Activated naive CD4-positive, alpha-beta T cell treated with anti-CD3 and anti-CD28 coated beads, Interleukin-2, amount 50 U/mL, for 24 hours (primary cell): ENCODE results near the gene PXDN.

Source experiments
- H3K27ac Mint-ChIP-seq: one replicate; pipeline ENCODE4 v1.8.0; 2021; ENCODE audit warnings: mild to moderate bottlenecking, mixed read lengths
- H3K27me3 Mint-ChIP-seq: one replicate; pipeline ENCODE4 v1.8.0; 2021; ENCODE audit warnings: mixed read lengths
- H3K36me3 Mint-ChIP-seq: one replicate; pipeline ENCODE4 v1.8.0; 2021; ENCODE audit warnings: mixed read lengths
- H3K4me1 Mint-ChIP-seq: one replicate; pipeline ENCODE4 v1.8.0; 2021; ENCODE audit warnings: mixed read lengths
- H3K4me3 Mint-ChIP-seq: one replicate; pipeline ENCODE4 v1.8.0; 2021; ENCODE audit warnings: mild to moderate bottlenecking, mixed read lengths
- H3K9me3 Mint-ChIP-seq: one replicate; pipeline ENCODE4 v1.8.0; 2021; ENCODE audit warnings: mixed read lengths

Gene PXDN

DNA sequence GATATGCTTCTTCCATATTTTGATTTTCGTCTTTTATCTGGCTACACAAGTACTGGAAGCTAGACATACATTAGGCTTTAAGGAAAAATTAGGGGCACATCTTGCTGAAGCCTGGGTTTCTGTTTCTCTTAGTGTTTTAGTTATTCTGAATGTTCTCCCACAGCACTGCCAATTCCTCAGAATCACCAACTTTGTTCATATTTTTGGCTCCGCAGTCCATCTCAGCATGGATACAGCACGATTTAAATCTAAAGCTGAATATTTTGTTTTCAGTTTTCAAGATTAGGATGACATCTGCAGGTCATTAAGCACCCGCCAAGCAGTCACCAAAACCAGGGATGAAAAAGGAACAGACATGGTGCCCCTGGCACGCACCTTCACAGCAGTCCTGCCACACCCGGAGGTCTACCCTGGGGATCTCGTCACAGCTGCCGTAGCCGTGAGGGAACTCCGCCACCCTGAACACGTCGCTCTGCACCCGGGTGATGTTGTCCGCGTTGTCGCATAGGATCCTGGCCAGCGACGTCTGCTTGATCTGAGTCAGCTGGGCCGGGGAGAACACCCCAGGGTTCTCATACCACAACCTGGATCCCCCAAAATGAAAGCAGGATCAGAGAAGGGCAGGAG lies 101.2 kb downstream of the PXDN start:
- no peaks in the 10 kb centered on the region for H3K27me3 Mint-ChIP-seq
- H3K9me3 Mint-ChIP-seq = no peaks in the 10 kb centered on the region
- no peak overlapping the region for H3K27ac Mint-ChIP-seq
- H3K36me3 Mint-ChIP-seq = no peaks in the 10 kb centered on the region
- no peak overlapping the region for H3K4me3 Mint-ChIP-seq
- H3K4me1 Mint-ChIP-seq = no peaks in the 10 kb centered on the region

DNA sequence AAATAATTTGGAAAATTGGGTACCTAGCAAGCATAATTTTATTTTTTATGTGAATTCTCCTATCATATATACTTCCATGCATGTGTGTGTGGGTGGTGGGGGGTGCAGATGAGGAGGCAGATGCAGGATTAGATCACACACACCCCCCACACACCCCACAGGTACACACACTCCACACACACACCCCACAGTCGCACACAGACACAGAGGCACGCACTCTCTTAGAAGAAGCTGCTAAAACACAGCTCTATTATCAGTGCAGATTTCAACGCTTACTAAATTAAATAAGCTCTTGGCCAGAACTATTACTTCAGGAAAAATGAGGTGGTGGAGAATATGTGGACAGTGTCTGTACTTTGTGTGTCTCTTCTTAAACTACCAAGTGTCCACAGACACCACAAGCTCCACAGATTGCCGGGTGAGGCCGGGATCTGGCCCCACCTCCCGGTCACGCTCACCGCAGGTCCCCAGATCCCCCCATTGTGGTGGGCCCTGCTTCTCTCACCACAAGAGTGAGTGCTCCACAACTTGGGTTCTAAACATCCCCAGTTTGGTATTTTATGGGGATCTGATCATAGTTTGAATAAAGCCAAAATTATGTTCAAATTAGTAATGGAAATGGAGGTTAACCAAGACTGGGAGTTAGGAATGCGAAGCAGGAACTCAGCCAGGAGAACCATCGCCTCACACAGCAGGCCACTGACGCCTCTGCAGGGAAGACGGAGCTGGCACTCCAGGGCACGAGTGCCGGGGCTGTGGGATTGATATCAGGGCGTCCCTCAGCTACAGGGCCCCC lies 102.1 kb downstream of the PXDN start:
- Mint-ChIP-seq H3K4me1 (no peaks in the 10 kb centered on the region), H3K27me3 (peaks cover under 1% of the 10 kb centered on the region), H3K27ac (no peak overlapping the region), H3K36me3 (no peaks in the 10 kb centered on the region), H3K9me3 (no peaks in the 10 kb centered on the region), H3K4me3 (no peak overlapping the region)

GRCh38 chr2:1641523-1641922 lies 102.8 kb downstream of the PXDN start:
- Mint-ChIP-seq H3K27me3 (peaks cover 1% of the 10 kb centered on the region), H3K27ac (no peak overlapping the region)

GRCh38 chr2:1640301-1641135 lies 103.8 kb downstream of the PXDN start:
- Mint-ChIP-seq H3K4me3 (no peak overlapping the region), H3K27me3 (peaks cover 1% of the 10 kb centered on the region), H3K27ac (no peak overlapping the region), H3K36me3 (no peaks in the 10 kb centered on the region), H3K4me1 (no peaks in the 10 kb centered on the region), H3K9me3 (no peaks in the 10 kb centered on the region)

More at GRCh38 chr2:1641523-1641922, 102.8 kb downstream of the PXDN start:
- Mint-ChIP-seq H3K4me3 (no peak overlapping the region), H3K4me1 (no peaks in the 10 kb centered on the region), H3K9me3 (no peaks in the 10 kb centered on the region), H3K36me3 (no peaks in the 10 kb centered on the region)

DNA sequence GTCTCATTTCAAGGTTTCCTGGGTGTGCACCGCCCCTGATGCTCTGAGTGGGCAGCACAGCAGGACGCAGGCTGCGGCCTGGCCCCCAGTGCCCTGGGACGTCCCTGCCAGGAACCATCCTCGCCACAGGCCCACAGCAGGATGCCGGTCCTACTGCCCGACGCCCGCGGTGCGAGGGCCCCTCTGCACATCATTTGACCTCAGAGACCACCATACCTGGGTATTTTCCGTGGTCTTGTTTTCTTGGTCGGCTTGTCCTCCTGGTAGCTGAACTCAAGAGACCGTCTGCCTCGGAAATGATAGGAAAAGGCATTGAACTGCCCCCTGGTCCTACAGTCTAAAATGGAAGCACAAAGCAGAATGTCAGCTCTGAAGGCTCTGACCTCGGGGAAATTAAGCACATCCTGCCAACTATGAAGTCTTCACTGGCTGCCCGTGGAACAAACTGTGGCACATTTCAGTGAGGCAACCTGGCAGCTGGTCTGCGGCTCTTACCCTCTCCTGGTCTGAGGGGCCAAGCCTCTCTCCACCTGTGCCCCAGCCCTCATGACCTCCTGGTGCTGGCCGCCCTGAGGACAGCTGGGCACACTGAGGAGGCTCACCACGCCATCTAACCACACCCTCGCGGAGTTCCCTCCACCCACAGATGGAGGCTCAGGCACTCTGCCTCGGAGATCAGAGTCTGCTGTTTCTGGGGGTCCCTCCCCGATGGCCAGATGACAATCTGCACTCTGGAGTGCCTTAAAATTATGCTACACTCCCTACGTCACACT lies 105.0 kb downstream of the PXDN start:
- Mint-ChIP-seq H3K4me1 (no peaks in the 10 kb centered on the region), H3K27ac (no peak overlapping the region), H3K27me3 (peaks cover 1% of the 10 kb centered on the region), H3K36me3 (no peaks in the 10 kb centered on the region), H3K4me3 (no peak overlapping the region), H3K9me3 (no peaks in the 10 kb centered on the region)

DNA sequence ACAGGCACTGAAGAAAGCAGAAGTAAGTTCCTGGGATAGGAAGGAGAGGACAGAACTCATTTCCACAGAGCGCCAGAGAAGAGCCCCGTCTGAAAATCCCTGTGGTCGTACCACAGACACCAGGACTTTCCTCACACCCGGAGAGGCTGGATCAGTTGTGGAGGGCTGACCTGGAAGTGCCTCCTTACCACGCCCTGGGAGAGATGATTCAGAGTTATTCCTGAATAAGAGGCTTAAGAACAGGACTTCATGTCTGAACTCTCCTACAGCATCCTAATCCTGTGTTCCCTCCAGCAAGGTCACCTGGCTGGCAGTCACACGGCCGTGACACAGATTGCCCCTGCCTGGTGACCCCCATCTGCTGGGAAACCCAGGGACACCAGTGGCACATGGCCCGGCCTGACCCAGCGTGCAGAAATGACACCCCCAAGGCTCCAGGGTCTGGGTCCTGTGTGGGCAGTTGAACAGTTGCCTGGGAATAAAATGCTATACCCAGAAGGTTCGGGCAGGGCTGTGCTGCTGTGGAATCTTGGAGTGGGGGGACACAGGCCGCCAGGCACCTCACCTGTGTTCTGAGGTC lies 105.9 kb downstream of the PXDN start:
- no peaks in the 10 kb centered on the region for H3K4me1 Mint-ChIP-seq
- no peaks in the 10 kb centered on the region for H3K36me3 Mint-ChIP-seq
- no peaks in the 10 kb centered on the region for H3K9me3 Mint-ChIP-seq
- peaks cover 1% of the 10 kb centered on the region for H3K27me3 Mint-ChIP-seq
- H3K27ac Mint-ChIP-seq = no peak overlapping the region
- no peak overlapping the region for H3K4me3 Mint-ChIP-seq

GRCh38 chr2:1636791-1637415 lies 107.4 kb downstream of the PXDN start:
- H3K4me3 Mint-ChIP-seq = no peak overlapping the region
- peaks cover 1% of the 10 kb centered on the region for H3K27me3 Mint-ChIP-seq
- H3K9me3 Mint-ChIP-seq = no peaks in the 10 kb centered on the region
- H3K4me1 Mint-ChIP-seq = no peaks in the 10 kb centered on the region
- H3K27ac Mint-ChIP-seq = no peak overlapping the region
- H3K36me3 Mint-ChIP-seq = no peaks in the 10 kb centered on the region

- Mint-ChIP-seq H3K27ac (no peak overlapping the region), H3K36me3 (no peaks in the 10 kb centered on the region), H3K9me3 (no peaks in the 10 kb centered on the region), H3K4me3 (no peak overlapping the region), H3K4me1 (no peaks in the 10 kb centered on the region), H3K27me3 (peaks cover 1% of the 10 kb centered on the region)
These were observed 108.5 kb downstream of the PXDN start for GRCh38 chr2:1635823-1636222.

DNA sequence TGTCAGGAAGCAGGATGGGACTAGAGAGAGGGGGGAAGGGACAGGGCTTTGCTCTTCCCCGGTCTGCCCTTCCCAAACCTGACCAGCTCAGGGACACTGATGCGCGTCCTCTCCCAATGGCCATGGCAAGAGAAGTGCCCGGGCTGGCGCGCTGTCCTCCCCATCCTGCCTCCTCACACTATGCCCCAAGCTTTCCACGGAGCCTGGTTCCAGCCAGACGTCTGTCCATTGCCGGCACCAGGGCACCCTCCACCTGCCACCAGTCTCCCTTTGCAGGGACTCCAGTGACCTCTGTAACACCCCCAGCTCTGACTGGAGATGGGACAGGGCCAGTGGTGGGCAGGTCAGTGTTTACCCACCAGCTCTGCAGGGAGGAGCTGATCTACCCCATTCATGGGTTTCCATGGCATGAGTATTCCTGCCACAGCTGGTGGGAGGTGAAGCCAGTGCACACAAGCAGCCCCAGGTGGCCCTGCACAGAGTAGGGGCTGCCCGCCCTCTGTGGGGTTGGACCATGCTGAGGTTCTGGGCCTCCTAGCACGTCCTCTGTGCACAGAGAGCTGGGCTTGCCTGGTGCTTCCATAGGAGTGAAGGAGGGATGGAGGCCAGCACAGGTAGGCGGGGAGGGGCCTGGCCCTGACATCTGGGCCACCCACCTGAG lies 109.5 kb downstream of the PXDN start:
- Mint-ChIP-seq H3K9me3 (no peaks in the 10 kb centered on the region), H3K36me3 (no peaks in the 10 kb centered on the region), H3K4me1 (no peaks in the 10 kb centered on the region), H3K27ac (no peak overlapping the region), H3K4me3 (no peak overlapping the region), H3K27me3 (peaks cover 1% of the 10 kb centered on the region)

DNA sequence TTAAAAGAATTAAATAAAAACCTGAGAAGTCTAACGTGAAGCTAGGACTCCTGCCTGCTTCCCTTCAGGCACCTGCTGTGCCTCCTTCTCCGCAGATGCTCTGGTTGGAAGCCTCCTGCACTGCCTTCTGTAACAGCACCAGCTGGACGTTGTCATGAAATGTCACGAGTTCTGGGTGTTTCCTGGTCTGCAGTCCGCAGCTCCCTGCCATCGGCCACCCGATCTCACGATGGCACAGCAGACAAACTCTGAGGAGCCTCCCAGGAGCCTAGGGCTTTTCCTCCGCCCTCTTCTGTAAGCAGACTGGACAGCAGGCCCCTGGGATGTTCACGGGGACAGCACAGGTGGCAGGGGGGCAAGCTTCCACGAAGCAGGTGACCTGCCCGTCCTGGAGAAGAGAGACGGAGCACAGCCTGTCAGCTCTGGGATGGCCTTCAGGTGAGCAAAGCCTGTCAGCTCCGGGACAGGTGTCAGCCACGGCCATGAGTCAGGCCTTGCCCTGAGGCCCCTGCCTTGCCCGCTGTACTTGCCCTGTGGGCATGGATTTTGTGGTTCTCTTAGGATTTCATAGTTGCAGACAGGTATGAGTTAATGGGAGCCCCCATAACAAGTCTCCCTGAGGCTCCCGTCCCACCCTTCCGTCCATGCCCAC lies 110.3 kb downstream of the PXDN start:
- Mint-ChIP-seq H3K4me3 (no peak overlapping the region), H3K36me3 (no peaks in the 10 kb centered on the region), H3K9me3 (no peaks in the 10 kb centered on the region), H3K27ac (no peak overlapping the region), H3K4me1 (no peaks in the 10 kb centered on the region), H3K27me3 (peaks cover 1% of the 10 kb centered on the region)

- no peak overlapping the region for H3K4me3 Mint-ChIP-seq
- H3K27me3 Mint-ChIP-seq = peaks cover 1% of the 10 kb centered on the region
- H3K27ac Mint-ChIP-seq = no peak overlapping the region
- H3K4me1 Mint-ChIP-seq = no peaks in the 10 kb centered on the region
- no peaks in the 10 kb centered on the region for H3K36me3 Mint-ChIP-seq
- no peaks in the 10 kb centered on the region for H3K9me3 Mint-ChIP-seq
These were observed 111.1 kb downstream of the PXDN start for GRCh38 chr2:1633092-1633671.

- H3K27ac Mint-ChIP-seq = no peak overlapping the region
- peaks cover 3% of the 10 kb centered on the region for H3K27me3 Mint-ChIP-seq
- H3K4me1 Mint-ChIP-seq = no peaks in the 10 kb centered on the region
- no peaks in the 10 kb centered on the region for H3K9me3 Mint-ChIP-seq
- H3K36me3 Mint-ChIP-seq = no peaks in the 10 kb centered on the region
- no peak overlapping the region for H3K4me3 Mint-ChIP-seq
These were observed 111.8 kb downstream of the PXDN start for GRCh38 chr2:1632510-1632909.

GRCh38 chr2:1632002-1632348 lies 112.3 kb downstream of the PXDN start:
- Mint-ChIP-seq H3K4me3 (no peak overlapping the region), H3K27me3 (peaks cover 4% of the 10 kb centered on the region), H3K9me3 (no peaks in the 10 kb centered on the region), H3K4me1 (no peaks in the 10 kb centered on the region), H3K27ac (no peak overlapping the region), H3K36me3 (no peaks in the 10 kb centered on the region)
